ENCODE results near the gene AKT2.

The AKT2 gene

GRCh38 chr19:40216013-40216776 is 69.0 kb downstream of the AKT2 start:
- intact Hi-C loops (cut with DNase I): no loop called here
- peak in 19 of 42 donors; percentile 22 to 69 (median 45) for DNase-seq

DNA sequence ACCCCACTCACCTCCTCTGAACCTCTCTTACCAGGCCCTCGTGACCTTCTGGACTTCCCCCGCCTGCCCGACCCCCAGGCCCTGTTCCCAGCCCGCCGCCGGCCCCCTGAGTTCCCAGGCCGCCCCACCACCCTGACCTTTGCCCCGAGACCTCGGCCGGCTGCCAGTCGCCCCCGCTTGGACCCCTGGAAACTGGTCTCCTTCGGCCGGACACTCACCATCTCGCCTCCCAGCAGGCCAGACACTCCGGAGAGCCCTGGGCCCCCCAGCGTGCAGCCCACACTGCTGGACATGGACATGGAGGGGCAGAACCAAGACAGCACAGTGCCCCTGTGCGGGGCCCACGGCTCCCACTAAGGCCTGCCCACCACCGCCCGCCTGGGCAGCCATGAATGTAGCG is 70.2 kb downstream of the AKT2 start:
- intact Hi-C loops (cut with DNase I): no loop called here
- no peak for DNase-seq

- intact Hi-C loops (cut with DNase I): no loop called here
- DNase-seq: no peak
Measured at GRCh38 chr19:40213882-40214570, 71.1 kb downstream of the AKT2 start.

GRCh38 chr19:40213251-40213829 is 71.8 kb downstream of the AKT2 start:
- intact Hi-C loops (cut with DNase I): no loop called here
- DNase-seq: no peak

GRCh38 chr19:40210889-40211288 is 74.3 kb downstream of the AKT2 start:
- intact Hi-C loops (cut with DNase I): no loop called here

DNA sequence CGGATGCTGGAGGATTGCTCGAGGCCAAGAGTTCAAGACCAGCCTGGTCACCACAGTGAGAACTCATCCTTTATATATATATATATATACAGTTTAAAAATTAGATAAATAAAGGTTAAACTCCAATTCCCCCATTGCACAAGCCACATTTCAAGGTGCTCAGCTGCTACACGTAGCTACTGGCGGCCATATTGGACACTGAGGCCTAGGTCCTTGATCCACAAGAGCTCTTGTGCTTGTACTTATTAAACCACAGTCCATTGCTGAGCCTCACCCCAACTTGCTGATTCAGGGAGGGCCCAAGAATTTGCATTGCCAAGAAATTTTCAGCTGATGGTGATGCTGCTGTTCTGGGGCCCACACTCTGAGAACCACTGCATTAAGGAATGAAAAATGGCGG is 76.5 kb downstream of the AKT2 start:
- DNase-seq: no peak
- intact Hi-C loops (cut with DNase I): no loop called here

More at GRCh38 chr19:40210889-40211288, 74.3 kb downstream of the AKT2 start:
- no peak for DNase-seq

DNA sequence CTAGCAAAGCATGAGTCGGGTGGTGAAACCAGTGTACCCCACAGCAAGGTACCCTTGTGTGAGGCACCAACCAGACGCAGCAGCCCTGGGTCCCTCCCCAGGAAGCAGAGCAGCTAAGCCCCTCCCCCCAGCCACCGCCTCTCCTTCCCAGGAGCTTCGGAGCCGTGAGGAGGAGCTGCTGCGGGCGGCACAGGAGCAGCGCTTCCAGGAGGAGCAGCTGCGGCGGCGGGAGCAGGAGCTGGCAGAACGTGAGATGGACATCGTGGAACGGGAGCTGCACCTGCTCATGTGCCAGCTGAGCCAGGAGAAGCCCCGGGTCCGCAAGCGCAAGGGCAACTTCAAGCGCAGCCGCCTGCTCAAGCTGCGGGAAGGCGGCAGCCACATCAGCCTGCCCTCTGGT is 79.4 kb downstream of the AKT2 start:
- intact Hi-C loops (cut with DNase I): no loop called here
- DNase-seq: no peak

GRCh38 chr19:40204381-40204780 is 80.8 kb downstream of the AKT2 start:
- no peak for DNase-seq
- intact Hi-C loops (cut with DNase I): no loop called here

- DNase-seq: no peak
- intact Hi-C loops (cut with DNase I): no loop called here
Measured at GRCh38 chr19:40200341-40201099, 84.6 kb downstream of the AKT2 start.

DNA sequence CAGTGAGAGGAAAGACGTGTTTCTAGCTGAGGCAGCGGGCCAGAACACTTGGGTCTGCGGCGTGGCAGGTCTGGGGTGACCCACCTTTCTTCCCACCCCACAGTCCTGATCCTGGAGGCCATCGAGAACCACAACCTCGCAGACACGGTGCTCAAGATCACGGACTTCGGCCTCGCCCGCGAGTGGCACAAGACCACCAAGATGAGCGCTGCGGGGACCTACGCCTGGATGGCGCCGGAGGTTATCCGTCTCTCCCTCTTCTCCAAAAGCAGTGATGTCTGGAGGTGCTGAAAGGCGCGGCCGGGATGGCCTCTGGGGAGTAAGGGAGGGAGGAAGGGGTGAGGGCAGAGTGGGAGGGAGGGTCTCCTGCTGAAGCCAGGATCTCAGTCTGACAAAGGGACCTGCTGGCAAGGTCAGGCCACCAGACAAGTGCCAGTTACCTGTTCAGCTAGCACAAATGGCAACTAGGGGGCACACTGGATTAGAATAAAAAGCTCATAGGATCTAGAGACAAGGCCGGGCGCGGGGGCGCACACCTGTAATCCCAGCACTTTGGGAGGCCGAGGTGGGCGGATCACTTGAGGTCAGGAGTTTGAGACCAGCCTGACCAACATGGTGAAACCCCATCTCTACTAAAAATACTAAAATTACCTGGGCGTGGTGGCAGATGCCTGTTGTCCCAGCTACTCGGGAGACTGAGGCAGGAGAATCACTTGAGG is 86.7 kb downstream of the AKT2 start:
- intact Hi-C loops (cut with DNase I): no loop called here
- DNase-seq: no peak

DNA sequence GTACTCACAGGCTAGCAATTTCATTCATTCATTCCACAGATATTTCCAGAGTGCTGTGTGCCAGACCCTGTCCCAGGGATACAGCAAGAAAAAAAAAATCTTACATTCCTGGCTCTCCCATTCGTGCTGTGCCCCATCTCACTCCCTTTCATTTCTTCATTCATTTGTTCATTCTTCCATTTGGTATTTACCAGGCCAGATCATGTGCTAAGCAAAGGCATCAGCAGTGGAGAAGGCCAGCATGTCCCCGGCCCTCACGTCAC is 91.6 kb downstream of the AKT2 start:
- intact Hi-C loops (cut with DNase I): no loop called here
- no peak for DNase-seq

- no peak for DNase-seq
- intact Hi-C loops (cut with DNase I): no loop called here
Measured at GRCh38 chr19:40192758-40193586, 92.2 kb downstream of the AKT2 start.

- DNase-seq: peak in 20 of 42 donors; percentile 16 to 57 (median 27)
- intact Hi-C loops (cut with DNase I): loop anchor here (2.0 kb wide), 1 partner anchor 93 kb away; the partner anchor contains the start of gene AKT2
Measured at GRCh38 chr19:40191836-40192646, 93.1 kb downstream of the AKT2 start.

- intact Hi-C loops (cut with DNase I): loop anchor here (2.0 kb wide), 1 partner anchor 94 kb away; the partner anchor contains the start of gene AKT2
- peak; percentile 64 to 93 (median 86) for DNase-seq
Measured at GRCh38 chr19:40190891-40191835, 94.0 kb downstream of the AKT2 start, which contains the start of gene MAP3K10. MAP3K10 (plus strand) TSS chr19:40191426; CDS start chr19:40192032, 606 bp downstream.

DNA sequence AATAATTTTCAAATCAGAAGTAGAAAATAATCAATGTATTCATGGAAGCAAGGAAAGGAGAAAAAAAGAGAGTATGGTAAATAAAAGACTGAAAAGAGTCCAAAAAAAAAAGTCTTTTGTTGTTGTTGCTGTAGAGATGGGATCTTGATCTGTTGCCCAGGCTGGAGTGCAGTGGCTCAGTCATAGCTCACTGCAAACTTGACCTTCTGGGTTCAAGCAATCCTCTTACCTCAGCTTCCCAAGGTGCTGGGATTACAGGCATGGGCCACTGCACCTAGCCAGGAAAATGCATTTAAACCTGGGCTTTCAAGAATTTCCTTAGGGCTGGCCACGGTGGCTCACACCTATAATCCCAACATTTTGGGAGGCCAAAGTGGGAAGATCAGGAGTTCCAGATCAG is 100.9 kb downstream of the AKT2 start:
- intact Hi-C loops (cut with DNase I): no loop called here
- no peak for DNase-seq
